Inflammatory macrophage (primary cell): ENCODE results near the gene MRPL18.
A peak's percentile ranks its signal among the peaks of the same experiment; 100 is the strongest.
"Not testable (repeated sequence)": the region's sequence is repeated elsewhere in the genome, so short reads cannot be mapped to it uniquely, and the experiment has no call there.

Experiments
- DNase-seq, 2 donors: peaks; one replicate each; pipeline ENCODE4 v3.0.0-alpha.2; 2020 to 2022

The MRPL18 gene

DNA sequence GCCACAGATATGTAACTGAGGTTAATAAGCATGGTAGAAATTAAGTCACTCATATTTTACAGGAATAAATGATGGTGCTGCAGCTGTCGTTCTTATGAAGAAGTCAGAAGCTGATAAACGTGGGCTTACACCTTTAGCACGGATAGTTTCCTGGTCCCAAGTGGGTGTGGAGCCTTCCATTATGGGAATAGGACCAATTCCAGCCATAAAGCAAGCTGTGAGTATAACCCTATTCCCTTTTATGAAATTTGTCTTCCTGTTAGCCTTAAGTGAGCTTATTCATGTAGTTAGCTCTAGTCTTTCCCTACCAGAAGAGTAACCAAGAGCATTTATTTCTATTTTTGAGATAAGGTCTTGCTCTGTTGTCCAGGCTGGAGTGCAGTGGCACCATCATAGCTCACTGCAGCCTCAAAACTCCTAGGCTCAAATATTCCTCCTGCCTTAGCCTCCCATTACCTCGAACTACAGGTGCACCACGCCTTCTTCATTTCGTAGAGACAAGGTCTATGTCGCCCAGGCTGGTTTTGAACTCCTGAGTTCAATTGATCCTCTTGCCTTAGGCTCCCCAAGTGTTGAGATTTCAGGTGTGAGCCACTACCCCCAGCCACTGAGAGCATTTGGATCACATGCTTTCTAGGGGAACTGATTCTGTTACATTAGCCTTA lies 12.9 kb upstream of the MRPL18 start:
- DNase-seq: no peak

DNA sequence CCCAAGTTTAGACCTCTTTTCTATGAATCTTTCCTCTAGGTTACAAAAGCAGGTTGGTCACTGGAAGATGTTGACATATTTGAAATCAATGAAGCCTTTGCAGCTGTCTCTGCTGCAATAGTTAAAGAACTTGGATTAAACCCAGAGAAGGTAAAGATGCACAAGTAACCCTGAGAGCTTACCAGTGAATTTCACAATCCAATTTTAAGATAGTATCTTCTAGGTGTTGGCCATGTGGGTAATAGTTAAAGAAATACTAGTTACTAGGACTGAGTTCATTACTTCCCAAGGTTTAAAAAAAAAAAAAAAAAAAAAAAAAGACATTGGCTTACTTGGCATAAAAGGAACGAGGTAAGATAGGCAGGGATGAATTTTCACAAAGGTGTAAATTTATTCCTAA lies 12.1 kb upstream of the MRPL18 start:
- DNase-seq: no peak

DNA sequence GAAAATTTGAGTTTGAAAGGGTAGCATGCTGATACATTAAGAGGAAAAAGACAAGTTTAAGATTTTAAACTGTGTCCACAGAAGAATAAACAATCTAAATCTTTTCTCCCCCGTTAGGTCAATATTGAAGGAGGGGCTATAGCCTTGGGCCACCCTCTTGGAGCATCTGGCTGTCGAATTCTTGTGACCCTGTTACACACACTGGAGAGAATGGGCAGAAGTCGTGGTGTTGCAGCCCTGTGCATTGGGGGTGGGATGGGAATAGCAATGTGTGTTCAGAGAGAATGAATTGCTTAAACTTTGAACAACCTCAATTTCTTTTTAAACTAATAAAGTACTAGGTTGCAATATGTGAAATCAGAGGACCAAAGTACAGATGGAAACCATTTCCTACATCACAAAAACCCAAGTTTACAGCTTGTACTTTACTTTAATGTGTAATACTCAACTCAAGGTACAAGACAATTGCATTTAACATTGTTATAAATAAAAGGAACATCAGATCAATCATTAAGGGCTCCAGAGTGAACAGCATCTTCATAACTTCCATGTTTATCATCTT lies 11.6 kb upstream of the MRPL18 start:
- no peak for DNase-seq

GRCh38 chr6:159788276-159788675 lies 2.0 kb upstream of the MRPL18 start:
- no peak for DNase-seq

DNA sequence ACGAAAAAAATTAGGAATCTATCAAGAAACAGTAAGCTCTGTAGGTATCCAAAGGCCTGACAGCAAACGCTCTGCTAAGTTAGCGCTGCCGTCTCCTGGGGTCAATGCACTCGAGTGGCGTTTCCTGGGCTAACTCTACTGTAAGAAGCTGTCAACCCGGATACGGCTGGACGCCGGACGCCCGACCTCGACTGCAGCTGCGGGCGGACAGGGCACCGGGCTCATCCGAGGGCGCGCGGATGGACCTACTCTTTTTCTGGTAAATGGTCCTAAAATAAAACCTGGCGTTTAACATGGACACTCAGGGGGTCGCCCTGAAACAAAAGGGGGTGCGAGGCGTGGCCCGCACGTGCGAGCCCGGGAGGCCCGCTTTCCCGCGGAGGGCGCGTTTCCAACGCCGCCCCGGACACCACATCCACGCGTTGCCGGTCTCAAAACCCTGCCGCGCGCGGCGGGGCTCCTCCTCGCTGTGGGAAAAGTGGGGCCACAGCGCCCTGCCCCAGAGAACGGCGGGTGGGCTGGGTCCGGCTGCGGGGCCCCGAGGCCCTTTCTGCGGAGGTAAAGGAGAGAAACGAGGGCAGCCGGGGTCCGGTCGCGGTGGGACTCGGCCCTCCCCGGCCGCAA lies 1.4 kb upstream of the MRPL18 start:
- peak; percentile 15 to 36 for DNase-seq

DNA sequence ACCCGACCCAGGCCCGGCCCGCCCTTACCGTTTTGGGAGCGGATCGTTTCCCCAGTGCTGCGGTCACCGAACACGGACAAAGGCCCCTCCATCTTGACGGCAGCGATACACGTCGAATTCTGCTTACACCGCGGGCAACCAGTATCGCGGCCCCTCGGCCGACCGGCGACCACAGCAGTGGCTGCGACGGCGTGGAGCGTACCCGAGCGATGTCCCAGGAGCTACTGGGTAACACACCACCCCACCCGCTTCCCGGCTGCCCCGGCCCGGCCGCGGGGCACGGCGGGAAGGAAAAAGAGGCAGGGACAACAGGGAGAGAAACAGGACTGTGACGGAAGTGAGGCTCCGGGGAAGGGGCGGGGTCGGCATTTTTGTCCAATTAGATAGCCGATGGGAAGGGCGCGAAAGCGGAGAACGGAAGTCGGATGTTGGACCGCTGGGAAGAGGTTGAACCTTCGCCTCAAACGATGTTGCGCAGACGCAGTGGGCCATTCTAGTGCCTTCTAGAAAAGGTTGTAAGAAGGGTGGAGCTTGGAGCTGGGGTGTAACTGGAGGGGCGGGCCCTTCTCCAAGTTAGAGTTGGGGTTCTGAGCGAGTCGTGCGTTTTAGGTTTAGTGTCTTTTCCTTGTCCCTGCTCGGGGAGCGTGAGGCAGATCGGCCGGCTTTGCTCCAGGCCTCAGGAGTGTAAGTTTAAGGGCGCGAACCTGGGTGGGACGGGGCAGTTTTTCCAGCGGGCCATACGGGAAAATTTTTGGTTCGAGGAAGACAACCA lies 704 bp upstream of the MRPL18 start, which contains the start of gene TCP1:
TSS of gene TCP1 (minus strand) at position 226 of the 772 bp plus-strand sequence. CDS start at position 92, 134 bp downstream.
- peak; percentile 100 for DNase-seq

GRCh38 chr6:159790956-159791598 lies 810 bp downstream of the MRPL18 start:
- peak in 1 of 2 donors; percentile 7 for DNase-seq

DNA sequence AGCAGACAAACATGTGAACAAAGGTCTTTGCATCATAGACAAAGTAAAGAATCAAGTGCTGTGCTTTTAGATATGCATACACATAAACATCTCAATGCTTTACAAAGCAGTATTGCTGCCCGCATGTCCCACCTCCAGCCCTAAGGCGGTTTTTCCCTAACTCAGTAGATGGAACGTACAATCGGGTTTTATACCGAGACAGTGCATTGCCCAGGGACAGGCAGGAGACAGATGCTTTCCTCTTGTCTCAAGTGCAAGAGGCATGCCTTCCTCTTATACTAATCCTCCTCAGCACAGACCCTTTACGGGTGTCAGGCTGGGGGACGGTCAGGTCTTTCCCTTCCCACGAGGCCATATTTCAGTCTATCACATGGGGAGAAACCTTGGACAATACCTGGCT lies 4.7 kb downstream of the MRPL18 start:
- not testable (repeated sequence) for DNase-seq

DNA sequence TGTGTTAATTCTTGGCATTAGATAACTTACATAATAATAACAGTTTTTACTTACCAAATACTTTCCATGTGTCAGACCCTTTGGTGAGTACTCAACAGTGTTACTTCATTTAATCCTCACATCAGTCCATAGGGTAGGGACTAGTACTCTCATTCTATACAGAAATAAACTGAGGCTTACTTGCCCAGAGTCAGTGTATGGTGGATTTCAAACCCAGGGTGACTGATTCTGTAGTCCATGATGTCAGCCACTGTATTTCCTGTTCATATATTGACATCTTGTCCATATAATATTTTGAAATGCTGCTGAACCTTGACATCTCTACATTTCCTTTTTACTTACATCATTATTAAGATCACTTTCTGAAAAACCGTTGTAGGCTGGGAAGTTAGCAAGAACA lies 7.3 kb downstream of the MRPL18 start:
- no peak for DNase-seq

DNA sequence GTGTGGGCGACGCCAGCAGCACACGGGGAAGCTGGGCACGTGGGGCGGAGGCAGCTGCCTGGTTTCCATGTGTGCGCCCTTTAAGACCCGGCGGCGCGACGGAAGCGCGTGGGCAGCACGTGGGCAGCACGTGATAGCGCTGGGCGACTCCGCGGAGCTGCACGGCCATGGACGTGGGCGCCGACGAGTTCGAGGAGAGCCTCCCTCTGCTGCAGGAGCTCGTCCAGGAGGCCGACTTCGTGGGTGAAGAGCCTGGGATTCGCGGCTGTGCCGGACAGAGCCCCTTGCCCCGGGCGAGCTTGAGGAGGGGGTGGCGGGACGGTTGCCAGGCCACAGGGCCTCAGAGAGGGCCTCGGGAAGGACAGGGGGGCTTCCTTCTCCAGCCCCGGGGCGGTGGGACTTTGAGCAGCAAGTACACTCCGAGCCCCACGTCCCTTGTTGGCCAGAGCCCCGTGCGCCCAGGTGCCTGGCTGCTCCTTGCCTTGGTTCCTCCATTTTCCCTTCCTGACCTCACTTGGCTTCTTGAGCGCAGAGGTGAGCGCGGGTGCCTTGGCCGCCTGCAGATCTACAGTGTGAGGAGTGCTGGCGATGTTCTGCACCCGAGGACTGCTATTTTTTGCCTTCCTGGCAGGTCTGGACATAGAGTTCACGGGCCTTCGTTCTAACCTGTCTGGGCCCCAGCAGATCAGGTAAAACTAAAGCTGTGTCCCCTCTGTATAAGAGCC lies 10.0 kb downstream of the MRPL18 start, which contains the start of gene PNLDC1:
TSS of gene PNLDC1 (plus strand) at position 136 of the 725 bp plus-strand sequence. CDS start at position 168, 32 bp downstream.
- no peak for DNase-seq

- peak in 1 of 2 donors; percentile 36 for DNase-seq
Measured at GRCh38 chr6:159801935-159802334, 11.7 kb downstream of the MRPL18 start.

DNA sequence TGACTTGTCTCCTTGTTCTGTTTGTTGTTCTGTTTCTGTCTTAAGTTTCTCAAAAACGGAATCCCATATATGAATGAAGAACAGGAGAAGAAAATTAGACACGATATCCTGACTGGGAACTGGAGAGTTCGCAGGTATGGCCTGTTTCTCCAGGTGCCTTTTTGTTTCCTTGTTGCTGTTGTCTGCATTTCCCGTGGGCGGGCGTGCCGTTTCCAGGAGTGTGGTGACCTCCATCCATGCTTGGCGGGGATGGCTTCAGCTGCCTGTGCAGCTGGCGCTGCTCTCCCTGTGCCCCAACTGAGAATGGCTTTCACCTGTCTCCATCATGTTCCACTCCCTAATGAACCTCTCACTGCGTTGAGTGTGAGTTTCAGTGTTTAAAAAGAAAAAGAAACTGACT lies 14.2 kb downstream of the MRPL18 start:
- no peak for DNase-seq

DNA sequence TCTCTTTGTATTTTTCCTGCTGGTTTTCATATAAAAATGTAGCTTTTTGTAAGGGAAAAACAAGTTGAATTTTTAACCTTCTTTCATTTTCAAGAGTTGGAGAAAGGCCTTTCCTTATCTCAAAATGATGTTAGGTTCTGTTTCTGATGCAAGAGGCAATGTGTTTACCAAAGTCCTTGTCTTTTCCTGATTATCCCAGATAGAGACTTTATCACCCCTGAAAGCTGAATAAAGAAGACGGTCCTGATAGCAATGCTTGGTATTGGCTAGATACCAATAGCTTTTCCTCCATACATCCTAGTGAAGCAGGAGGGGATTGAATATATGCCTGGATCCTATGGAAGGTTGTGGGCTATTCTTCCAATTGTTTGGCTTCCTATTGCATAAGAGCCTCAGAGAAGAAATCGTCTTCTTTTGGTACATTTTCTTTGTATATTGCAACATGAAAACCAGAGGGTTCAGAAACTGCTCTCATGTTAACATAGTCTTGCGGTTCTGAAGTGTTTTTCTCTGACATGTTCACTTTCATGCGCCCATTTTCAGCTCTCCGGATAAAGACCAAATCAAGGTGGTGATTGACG lies 15.3 kb downstream of the MRPL18 start:
- DNase-seq: no peak

GRCh38 chr6:159806021-159806458 lies 15.8 kb downstream of the MRPL18 start:
- DNase-seq: no peak

- DNase-seq: no peak
Measured at GRCh38 chr6:159807150-159807858, 17.0 kb downstream of the MRPL18 start.

DNA sequence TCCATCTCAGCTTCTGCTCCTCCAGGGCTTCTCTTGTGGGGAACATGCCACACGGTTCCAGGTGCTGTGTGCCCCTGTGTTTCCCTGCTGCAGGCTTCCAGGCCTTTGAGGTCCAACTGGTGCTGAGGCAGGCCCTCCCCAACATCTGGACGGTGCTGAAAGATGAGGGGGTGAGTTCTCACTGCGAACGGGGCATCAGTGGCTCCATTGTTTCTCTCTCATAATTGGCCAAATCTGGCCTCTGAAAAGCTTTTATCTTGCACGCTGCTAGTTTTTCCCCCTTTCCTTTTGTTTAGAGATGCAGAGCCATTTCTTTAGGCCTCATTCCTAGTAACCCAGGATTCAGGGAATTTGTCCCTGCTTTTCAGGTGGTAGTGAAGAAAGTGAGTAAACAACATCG lies 18.4 kb downstream of the MRPL18 start:
- no peak for DNase-seq

DNA sequence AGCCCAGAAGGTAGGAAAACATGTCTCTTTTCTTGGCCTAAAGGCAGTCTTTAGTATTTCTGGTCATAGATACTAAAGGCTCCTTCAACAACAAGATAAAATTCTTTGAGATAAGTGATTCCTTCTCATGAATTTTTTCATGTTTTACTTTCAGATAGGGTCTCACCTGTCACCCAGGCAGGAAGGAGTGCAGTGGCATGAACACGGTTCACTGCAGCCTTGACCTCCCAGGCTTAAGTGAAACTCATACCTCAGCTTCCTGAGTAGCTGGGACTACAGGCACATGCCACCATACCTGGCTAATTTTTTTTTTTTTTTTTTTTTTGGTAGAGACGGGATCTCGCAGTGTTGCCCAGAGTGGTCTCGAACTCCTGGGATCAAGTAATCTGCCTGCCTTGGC lies 18.9 kb downstream of the MRPL18 start:
- DNase-seq: no peak

DNA sequence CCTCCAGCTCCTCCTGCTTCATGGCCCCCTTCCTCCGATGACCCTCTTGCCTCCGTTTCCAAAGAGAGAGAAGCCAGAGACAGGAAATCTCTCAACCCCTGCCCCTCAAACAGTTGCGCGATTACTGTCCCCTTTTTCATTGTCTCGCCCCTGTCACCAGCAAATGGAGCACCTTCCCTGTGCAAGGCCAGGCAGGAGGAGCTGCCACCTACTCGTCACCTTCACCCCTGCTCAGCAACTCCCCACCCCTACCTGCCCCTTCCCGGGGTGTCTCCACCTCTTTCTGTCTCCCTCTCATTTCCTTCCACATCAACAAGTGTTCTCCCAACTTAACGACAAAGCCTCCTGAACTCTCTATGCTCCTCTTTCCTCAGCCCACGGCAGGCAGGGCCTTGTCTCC lies 23.5 kb downstream of the MRPL18 start:
- DNase-seq: no peak

DNA sequence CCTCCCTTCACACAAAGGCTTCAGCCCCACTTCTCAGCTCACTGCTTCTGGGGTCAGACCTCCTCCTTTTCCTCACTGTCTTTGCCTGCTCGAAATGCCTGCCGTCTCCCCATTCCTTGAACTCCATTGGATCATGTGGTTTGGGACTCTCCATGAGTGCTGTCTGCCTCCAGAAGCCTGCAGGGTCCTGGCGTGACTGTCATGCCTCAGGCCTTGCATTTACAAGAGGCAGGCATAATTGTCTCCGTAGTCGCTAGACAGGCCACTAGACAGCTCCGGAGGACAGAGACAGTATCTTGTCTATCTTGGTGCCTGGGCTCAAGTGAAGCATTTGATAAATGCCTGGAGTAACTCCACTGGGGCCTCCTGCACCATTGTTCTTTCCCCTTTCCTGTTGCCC lies 25.1 kb downstream of the MRPL18 start:
- no peak for DNase-seq

- DNase-seq: not testable (repeated sequence)
Measured at GRCh38 chr6:159816775-159817174, 26.5 kb downstream of the MRPL18 start.
